Lung (tissue), 12 donors: ENCODE measurements around the gene ACTL8. TPM values are rescaled to one million over a fixed set of nuclear protein-coding genes. Genes with fewer than 3 reads are reported as not detected.
A peak's percentile ranks its signal among the peaks of the same experiment; 100 is the strongest.

ENCODE experiments used
- ATAC-seq: fragments of 200-7000 bp; cut with Tn5 transposase; one replicate; pipeline ENCODE4 v1.9.1; 2020; ENCODE audit warnings: moderate number of reproducible peaks; ENCODE audit not compliant: insufficient read depth, low FRiP score
- DNase-seq, 3 donors: peaks; one replicate each; pipeline ENCODE4 v3.0.0-alpha.2; 2013 to 2017
- H3K27ac ChIP-seq, 2 donors: one replicate each; pipeline ENCODE4 v1.5.1; 2013; ENCODE audit warnings: mild to moderate bottlenecking in 2 of 2, moderate library complexity in 2 of 2, control low read depth in 1 of 2, inconsistent platforms in 1 of 2, low read depth in 1 of 2, low read length in 1 of 2
- H3K27me3 ChIP-seq, 3 donors: one replicate each; pipeline ENCODE4 v1.5.1; 2013; ENCODE audit warnings: low read length in 2 of 3; ENCODE audit not compliant: control insufficient read depth in 3 of 3, insufficient read depth in 3 of 3
- H3K36me3 ChIP-seq, 4 donors: one replicate each; pipeline ENCODE4 v1.5.1; 2013; ENCODE audit warnings: low read length in 4 of 4, mild to moderate bottlenecking in 1 of 4, moderate library complexity in 1 of 4; ENCODE audit not compliant: control insufficient read depth in 4 of 4, insufficient read depth in 4 of 4
- H3K4me1 ChIP-seq, 5 donors: one replicate each; pipeline ENCODE4 v1.5.1; 2013; ENCODE audit warnings: low read length in 5 of 5, mild to moderate bottlenecking in 2 of 5, moderate library complexity in 1 of 5; ENCODE audit not compliant: control insufficient read depth in 5 of 5, insufficient read depth in 5 of 5
- H3K4me3 ChIP-seq: one replicate; pipeline ENCODE4 v1.5.1; 2013; ENCODE audit warnings: mild to moderate bottlenecking, control low read depth, moderate library complexity
- H3K9ac ChIP-seq, 2 donors: one replicate each; pipeline ENCODE4 v1.5.1; 2013; ENCODE audit warnings: low read length in 2 of 2, control low read depth in 1 of 2; ENCODE audit not compliant: insufficient read depth in 1 of 2
- H3K9me3 ChIP-seq, 4 donors: one replicate each; pipeline ENCODE4 v1.5.1; 2013; ENCODE audit warnings: low read length in 3 of 4, mild to moderate bottlenecking in 1 of 4, moderate library complexity in 1 of 4; ENCODE audit not compliant: control insufficient read depth in 4 of 4, insufficient read depth in 3 of 4
- WGBS, 2 donors: extraction: QIAGEN DNeasy Blood & Tissue Kit; methylation state at CpG; one replicate each; pipeline ENCODE4 v1.1.7; 2013; 5-methylcytosine and 5-hydroxymethylcytosine counted together
- polyA plus RNA-seq, 2 donors: library from polyadenylated mRNA; stranded (reverse); fragments of 200-250 nt; gene quantifications; one replicate each; pipeline ENCODE4 v1.2.1, GENCODE V29; 2013
- total RNA-seq, 2 donors: library from RNA; depleted of rRNA in 1 of 2; stranded (reverse); fragments of >200 nt in 1 of 2; gene quantifications; one replicate each; pipeline ENCODE4 v1.2.1, GENCODE V29; 2014 to 2021
- TF ChIP-seq, protein P1 (sequence below): IDR thresholded peaks from 2 replicates; pipeline ENCODE4 v1.5.1; 2012; ENCODE audit warnings: mild to moderate bottlenecking; ENCODE audit errors: control extremely low read depth, extremely low read depth
- donor health status: control.
- donor health status: control.
- donor health status: Bipolar disorder and iron deficiency.
- donor health status: healthy.
- donor health status: DM: yes; HTN: yes; CAD: no.

ACTL8 gene
- total and polyA plus RNA-seq, 4 donors = not detected

- no peak overlapping the region for H3K27ac ChIP-seq
- H3K9me3 ChIP-seq = peaks cover 0 to 4% (median 0%) of the 10 kb centered on the region in 4 donors
- TF ChIP-seq, protein P1, sequence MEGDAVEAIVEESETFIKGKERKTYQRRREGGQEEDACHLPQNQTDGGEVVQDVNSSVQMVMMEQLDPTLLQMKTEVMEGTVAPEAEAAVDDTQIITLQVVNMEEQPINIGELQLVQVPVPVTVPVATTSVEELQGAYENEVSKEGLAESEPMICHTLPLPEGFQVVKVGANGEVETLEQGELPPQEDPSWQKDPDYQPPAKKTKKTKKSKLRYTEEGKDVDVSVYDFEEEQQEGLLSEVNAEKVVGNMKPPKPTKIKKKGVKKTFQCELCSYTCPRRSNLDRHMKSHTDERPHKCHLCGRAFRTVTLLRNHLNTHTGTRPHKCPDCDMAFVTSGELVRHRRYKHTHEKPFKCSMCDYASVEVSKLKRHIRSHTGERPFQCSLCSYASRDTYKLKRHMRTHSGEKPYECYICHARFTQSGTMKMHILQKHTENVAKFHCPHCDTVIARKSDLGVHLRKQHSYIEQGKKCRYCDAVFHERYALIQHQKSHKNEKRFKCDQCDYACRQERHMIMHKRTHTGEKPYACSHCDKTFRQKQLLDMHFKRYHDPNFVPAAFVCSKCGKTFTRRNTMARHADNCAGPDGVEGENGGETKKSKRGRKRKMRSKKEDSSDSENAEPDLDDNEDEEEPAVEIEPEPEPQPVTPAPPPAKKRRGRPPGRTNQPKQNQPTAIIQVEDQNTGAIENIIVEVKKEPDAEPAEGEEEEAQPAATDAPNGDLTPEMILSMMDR = no peak
- ATAC-seq = no peak
- peaks cover 0 to 43% (median 11%) of the 10 kb centered on the region in 5 donors for H3K4me1 ChIP-seq
- H3K36me3 ChIP-seq = no peaks in the 10 kb centered on the region
- 31 to 44% methylated on average over 9 to 11 of the region's 11 CpGs for WGBS, 2 donors
- no peak overlapping the region for H3K9ac ChIP-seq
- H3K4me3 ChIP-seq = no peak overlapping the region
- DNase-seq = peak in 2 of 3 donors; percentile 48 to 84
- H3K27me3 ChIP-seq = peaks cover 0 to 3% (median 0%) of the 10 kb centered on the region in 3 donors
These were observed 12.0 kb upstream of the ACTL8 start for GRCh38 chr1:17743008-17743647.

DNA sequence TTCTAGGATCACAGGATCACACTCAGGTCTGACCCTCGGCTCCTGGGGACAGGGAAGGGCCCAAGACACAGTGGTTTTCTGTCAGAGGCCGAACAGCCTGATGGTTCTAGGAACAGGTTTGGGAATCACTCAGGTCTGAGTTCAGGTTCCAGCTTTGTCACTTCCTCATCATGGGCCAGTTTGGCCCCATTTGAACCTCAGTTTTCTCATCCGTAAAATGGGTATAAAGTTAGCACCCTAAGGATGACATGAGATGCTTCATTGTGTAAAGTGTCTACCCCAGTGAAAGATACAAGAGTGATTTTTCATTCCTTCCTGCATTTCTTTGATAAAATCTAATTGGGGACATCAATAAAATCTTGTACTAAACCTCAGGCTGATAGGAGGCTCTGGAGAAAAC, 11.2 kb upstream of the ACTL8 start:
- DNase-seq (no peak), ATAC-seq (no peak)
- TF ChIP-seq, protein P1 = no peak
- H3K36me3 ChIP-seq = no peaks in the 10 kb centered on the region
- WGBS, 2 donors = 90 to 94% methylated on average over 3 of the region's 3 CpGs
- no peak overlapping the region for H3K4me3 ChIP-seq
- peaks cover 0 to 4% (median 0%) of the 10 kb centered on the region in 4 donors for H3K9me3 ChIP-seq
- H3K9ac ChIP-seq = no peak overlapping the region
- H3K27ac ChIP-seq = no peak overlapping the region
- H3K27me3 ChIP-seq = peaks cover 0 to 3% (median 0%) of the 10 kb centered on the region in 3 donors
- H3K4me1 ChIP-seq = peaks cover 0 to 43% (median 11%) of the 10 kb centered on the region in 5 donors

GRCh38 chr1:17744666-17745478, 10.3 kb upstream of the ACTL8 start:
- DNase-seq = peak in 2 of 3 donors; percentile 18 to 27
- Histone ChIP-seq H3K4me3 (no peak overlapping the region), H3K36me3 (no peaks in the 10 kb centered on the region), H3K4me1 (peaks cover 0 to 43% (median 11%) of the 10 kb centered on the region in 5 donors), H3K9ac (no peak overlapping the region), H3K27ac (no peak overlapping the region), H3K27me3 (no peaks in the 10 kb centered on the region), H3K9me3 (peaks cover 0 to 4% (median 0%) of the 10 kb centered on the region in 4 donors)
- WGBS, 2 donors = 80 to 85% methylated on average over 11 of the region's 11 CpGs
- ATAC-seq = no peak
- TF ChIP-seq, protein P1 = no peak
